OCI-LY7 (cell line): ENCODE results near the gene STAC.

Experiments used
- EZH2phosphoT487 ChIP-seq: fragments of 200-600 bp; sonication (generic); IDR thresholded peaks from 2 replicates; pipeline ENCODE4 v1.6.1; 2018; ENCODE audit warnings: low read depth, borderline replicate concordance, mild to moderate bottlenecking, mixed run types, antibody characterized with exemption, low read length, moderate library complexity, mixed read lengths
- TF ChIP-seq, protein P1 (sequence below): fragments of 200-600 bp; sonication (generic); conservative IDR thresholded peaks from 2 replicates; pipeline ENCODE4 v1.5.1; 2014; ENCODE audit warnings: mild to moderate bottlenecking, antibody characterized with exemption, low read length, moderate library complexity, mixed read lengths

DNA sequence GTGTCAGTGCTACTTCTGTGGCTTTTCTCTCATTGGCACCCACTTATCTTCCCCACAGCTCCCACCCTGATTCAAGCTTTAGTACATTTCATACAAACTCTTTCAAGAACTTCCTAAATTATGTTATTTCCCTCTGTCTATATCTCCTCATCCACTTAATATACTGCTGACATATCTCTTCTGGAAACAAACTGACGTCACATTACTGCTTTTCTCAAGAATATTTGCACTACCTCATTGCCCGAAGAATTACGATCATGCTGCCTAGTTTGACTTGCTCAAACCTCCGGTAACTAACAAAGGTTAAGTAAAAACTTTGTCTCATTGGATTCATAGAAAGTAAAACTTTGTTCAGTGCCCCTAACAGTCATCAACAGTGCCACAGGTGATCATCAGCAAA is 76.5 kb downstream of the STAC start:
- TF ChIP-seq, protein P1, sequence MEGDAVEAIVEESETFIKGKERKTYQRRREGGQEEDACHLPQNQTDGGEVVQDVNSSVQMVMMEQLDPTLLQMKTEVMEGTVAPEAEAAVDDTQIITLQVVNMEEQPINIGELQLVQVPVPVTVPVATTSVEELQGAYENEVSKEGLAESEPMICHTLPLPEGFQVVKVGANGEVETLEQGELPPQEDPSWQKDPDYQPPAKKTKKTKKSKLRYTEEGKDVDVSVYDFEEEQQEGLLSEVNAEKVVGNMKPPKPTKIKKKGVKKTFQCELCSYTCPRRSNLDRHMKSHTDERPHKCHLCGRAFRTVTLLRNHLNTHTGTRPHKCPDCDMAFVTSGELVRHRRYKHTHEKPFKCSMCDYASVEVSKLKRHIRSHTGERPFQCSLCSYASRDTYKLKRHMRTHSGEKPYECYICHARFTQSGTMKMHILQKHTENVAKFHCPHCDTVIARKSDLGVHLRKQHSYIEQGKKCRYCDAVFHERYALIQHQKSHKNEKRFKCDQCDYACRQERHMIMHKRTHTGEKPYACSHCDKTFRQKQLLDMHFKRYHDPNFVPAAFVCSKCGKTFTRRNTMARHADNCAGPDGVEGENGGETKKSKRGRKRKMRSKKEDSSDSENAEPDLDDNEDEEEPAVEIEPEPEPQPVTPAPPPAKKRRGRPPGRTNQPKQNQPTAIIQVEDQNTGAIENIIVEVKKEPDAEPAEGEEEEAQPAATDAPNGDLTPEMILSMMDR, result no peak
- no peak for TF ChIP-seq EZH2phosphoT487
